ENCODE results near the gene SLC6A7.

DNA sequence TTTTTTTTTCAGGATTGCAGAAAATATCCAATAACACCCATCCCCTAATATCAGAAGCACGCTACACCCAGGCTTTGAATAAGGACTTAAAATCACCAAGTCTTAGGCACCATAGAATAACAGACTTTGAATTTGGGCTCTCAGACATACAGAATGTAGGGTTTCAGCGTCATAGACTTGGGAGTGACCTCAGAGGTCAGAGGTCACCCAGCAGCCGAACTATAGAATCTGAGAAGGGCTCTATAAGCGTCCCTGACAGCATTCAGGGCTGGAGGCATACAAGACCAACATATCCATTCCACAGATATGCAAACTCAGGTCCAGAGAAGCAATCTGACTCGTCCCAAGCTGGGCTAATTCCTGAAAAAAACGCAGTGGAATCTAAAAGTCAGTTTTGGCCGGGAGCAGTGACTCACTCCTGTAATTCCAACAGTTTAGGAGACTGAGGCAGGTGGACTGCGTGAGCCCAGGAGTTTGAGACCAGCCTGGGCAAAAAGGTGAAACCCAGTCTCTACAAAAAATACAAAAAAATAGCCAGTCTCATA is 34.7 kb downstream of the SLC6A7 start:
- TF ChIP-seq, protein P1, sequence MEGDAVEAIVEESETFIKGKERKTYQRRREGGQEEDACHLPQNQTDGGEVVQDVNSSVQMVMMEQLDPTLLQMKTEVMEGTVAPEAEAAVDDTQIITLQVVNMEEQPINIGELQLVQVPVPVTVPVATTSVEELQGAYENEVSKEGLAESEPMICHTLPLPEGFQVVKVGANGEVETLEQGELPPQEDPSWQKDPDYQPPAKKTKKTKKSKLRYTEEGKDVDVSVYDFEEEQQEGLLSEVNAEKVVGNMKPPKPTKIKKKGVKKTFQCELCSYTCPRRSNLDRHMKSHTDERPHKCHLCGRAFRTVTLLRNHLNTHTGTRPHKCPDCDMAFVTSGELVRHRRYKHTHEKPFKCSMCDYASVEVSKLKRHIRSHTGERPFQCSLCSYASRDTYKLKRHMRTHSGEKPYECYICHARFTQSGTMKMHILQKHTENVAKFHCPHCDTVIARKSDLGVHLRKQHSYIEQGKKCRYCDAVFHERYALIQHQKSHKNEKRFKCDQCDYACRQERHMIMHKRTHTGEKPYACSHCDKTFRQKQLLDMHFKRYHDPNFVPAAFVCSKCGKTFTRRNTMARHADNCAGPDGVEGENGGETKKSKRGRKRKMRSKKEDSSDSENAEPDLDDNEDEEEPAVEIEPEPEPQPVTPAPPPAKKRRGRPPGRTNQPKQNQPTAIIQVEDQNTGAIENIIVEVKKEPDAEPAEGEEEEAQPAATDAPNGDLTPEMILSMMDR (conservative IDR thresholded peaks at IDR 0.05), result no peak
- no peak for TF ChIP-seq EZH2 (IDR thresholded peaks at IDR 0.05; ENCODE audit: low read depth)

All from PC-9 (cell line).